ENCODE data around the gene ZBTB5. TPM values are rescaled to one million over a fixed set of nuclear protein-coding genes. Genes with fewer than 3 reads are reported as not detected.

The ZBTB5 gene
- total and polyA plus RNA-seq, 2 of the 8 experiments (the other 6 are each of a cell fraction or from before 2014, with no cell fraction given): 13.3 to 14.5 TPM

DNA sequence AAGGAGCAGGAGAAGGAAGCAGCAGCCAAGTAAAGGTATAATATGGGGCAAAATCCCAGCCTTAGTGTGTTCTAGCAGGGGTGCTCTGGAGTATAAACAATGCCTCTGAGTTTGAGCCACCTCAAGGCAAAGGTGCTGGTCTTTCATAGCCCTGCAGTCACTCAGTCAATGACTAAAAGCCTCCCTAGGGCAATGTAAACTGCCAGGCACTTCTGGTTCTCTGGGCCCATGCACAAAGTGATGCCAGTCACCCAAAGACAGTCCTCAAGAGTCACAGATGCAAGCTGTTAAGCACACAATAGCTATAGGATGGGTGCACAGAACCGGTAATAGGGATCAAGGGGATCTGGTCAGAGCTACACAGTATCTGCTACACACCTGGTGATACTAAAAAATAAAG is 12.6 kb downstream of the ZBTB5 start (continued):
- TF ChIP-seq CHD7 (IDR thresholded peaks at IDR 0.05; ENCODE audit: insufficient replicate concordance, low read length): no peak
- no peak for TF ChIP-seq RXRA (IDR thresholded peaks at IDR 0.05; ENCODE audit: insufficient read depth, low read depth, low read length)
- TF ChIP-seq KDM1A (IDR thresholded peaks at IDR 0.05; ENCODE audit: borderline replicate concordance, low read length): no peak
- no peak for TF ChIP-seq ATF3 (IDR thresholded peaks at IDR 0.05; ENCODE audit: insufficient read depth, low read depth, low read length)
- TF ChIP-seq YY1 (IDR thresholded peaks at IDR 0.05; ENCODE audit: low read depth, low read length): no peak

Measured in H1 (cell line).